ENCODE measurements around the gene EDEM1. TPM values are rescaled to one million over a fixed set of nuclear protein-coding genes. Genes with fewer than 3 reads are reported as not detected.

The EDEM1 gene
- total RNA-seq, 6 experiments from 2014 or later, result 40.6 to 92.7 (median 83.2) TPM

- Histone ChIP-seq H3K36me3 (no peaks in the 10 kb centered on the region), H3K27ac (no peak overlapping the region), H3K4me3 (no peak overlapping the region), H3K4me1 (no peaks in the 10 kb centered on the region), H3K27me3 (no peaks in the 10 kb centered on the region), H3K9me3 (no peaks in the 10 kb centered on the region)
- 67% methylated on average over 1 of the region's 6 CpGs for WGBS (ENCODE audit: insufficient coverage, low coverage, low lambda C conversion rate, missing lambda C conversion rate)
- DNase-seq (no peak), ATAC-seq (no peak)
- intact Hi-C loops (cut with DNase I), result no loop called here
- TF ChIP-seq, protein P1, sequence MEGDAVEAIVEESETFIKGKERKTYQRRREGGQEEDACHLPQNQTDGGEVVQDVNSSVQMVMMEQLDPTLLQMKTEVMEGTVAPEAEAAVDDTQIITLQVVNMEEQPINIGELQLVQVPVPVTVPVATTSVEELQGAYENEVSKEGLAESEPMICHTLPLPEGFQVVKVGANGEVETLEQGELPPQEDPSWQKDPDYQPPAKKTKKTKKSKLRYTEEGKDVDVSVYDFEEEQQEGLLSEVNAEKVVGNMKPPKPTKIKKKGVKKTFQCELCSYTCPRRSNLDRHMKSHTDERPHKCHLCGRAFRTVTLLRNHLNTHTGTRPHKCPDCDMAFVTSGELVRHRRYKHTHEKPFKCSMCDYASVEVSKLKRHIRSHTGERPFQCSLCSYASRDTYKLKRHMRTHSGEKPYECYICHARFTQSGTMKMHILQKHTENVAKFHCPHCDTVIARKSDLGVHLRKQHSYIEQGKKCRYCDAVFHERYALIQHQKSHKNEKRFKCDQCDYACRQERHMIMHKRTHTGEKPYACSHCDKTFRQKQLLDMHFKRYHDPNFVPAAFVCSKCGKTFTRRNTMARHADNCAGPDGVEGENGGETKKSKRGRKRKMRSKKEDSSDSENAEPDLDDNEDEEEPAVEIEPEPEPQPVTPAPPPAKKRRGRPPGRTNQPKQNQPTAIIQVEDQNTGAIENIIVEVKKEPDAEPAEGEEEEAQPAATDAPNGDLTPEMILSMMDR (IDR thresholded peaks at IDR 0.05), result peak in 1 of 4 donors; percentile 4
- no peak for TF ChIP-seq POLR2A (IDR thresholded peaks at IDR 0.05)
Observed at GRCh38 chr3:5232570-5232969, 45.1 kb downstream of the EDEM1 start.

DNA sequence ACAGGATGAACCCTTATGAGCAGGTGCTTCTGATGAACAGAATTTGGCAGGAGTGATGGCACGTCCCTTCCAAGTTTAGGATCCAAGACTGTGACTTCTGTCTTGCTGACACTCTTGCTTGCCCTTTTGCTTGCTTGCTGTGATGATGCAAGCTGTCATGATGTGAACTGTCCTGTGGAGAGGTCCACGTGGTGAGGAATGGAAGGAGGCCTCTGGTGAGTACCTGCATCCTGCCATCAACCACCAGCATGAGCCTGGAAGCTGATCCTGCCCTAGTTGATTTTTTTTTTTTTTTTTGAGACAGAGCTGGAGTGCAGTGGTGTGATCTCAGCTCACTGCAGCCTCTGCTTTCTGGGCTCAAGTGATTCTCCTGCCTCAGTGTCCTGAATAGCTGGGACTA is 45.5 kb downstream of the EDEM1 start:
- TF ChIP-seq, protein P1 (IDR thresholded peaks at IDR 0.05), result no peak
- no peak for TF ChIP-seq POLR2A (IDR thresholded peaks at IDR 0.05)
- Histone ChIP-seq H3K36me3 (no peaks in the 10 kb centered on the region), H3K9me3 (no peaks in the 10 kb centered on the region), H3K4me1 (no peaks in the 10 kb centered on the region), H3K4me3 (no peak overlapping the region), H3K27ac (no peak overlapping the region), H3K27me3 (no peaks in the 10 kb centered on the region)
- DNase-seq, result no peak
- WGBS (ENCODE audit: insufficient coverage, low coverage, low lambda C conversion rate, missing lambda C conversion rate), result 17% methylated on average over 1 of the region's 2 CpGs
- intact Hi-C loops (cut with DNase I), result no loop called here
- ATAC-seq, result no peak

DNA sequence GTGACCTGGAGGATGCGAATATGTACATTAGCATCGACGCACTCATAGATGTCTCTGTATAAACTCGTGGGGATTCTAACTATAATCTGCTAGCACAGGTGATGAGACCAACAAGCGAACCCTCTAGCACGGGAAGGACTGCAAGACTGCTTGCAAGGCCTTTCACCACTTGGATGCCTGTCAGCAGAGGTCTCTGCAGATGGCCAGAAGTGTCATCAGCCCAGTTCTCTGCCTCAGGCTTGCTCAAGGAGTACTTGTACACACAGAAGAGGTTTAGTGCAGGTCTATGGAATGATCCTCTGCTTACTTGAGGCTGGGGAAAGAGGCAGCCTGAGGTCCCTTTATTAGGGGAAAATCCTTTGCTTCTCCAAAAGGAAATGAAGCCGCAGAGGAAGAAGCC is 48.1 kb downstream of the EDEM1 start:
- ATAC-seq (no peak), DNase-seq (no peak)
- H3K9me3 ChIP-seq, result no peaks in the 10 kb centered on the region
- no peak for TF ChIP-seq POLR2A (IDR thresholded peaks at IDR 0.05)
- TF ChIP-seq, protein P1 (IDR thresholded peaks at IDR 0.05), result no peak
- no peaks in the 10 kb centered on the region for H3K4me1 ChIP-seq
- intact Hi-C loops (cut with DNase I), result no loop called here
- H3K27me3 ChIP-seq, result no peaks in the 10 kb centered on the region
- 82% methylated on average over 6 of the region's 7 CpGs for WGBS (ENCODE audit: insufficient coverage, low coverage, low lambda C conversion rate, missing lambda C conversion rate)
- no peaks in the 10 kb centered on the region for H3K36me3 ChIP-seq
- no peak overlapping the region for H3K27ac ChIP-seq
- no peak overlapping the region for H3K4me3 ChIP-seq

DNA sequence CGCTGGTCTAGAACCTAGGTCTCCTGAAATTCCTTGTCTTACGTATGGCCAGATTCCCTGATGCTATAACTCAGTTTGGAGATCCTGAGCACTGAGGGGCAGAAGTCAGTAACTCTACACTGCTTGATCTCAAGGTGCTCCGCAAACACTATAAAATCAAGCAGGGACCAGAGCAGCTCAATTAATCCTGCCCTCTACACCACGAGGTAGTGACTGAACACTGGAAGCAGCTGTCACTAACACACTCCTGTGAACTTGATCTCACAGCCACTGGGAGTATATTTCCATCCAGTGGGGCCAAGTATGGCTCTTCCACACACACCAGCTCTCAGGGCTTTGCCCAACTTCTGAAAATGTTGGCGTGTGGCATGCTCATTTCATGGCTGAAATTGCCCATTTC is 51.0 kb downstream of the EDEM1 start:
- Histone ChIP-seq H3K36me3 (no peaks in the 10 kb centered on the region), H3K4me1 (no peaks in the 10 kb centered on the region), H3K4me3 (no peak overlapping the region), H3K27me3 (no peaks in the 10 kb centered on the region), H3K9me3 (no peaks in the 10 kb centered on the region), H3K27ac (no peak overlapping the region)
- WGBS (ENCODE audit: insufficient coverage, low coverage, low lambda C conversion rate, missing lambda C conversion rate), result 89% methylated on average over 2 of the region's 5 CpGs
- ATAC-seq, result no peak
- no peak for DNase-seq
- TF ChIP-seq, protein P1 (IDR thresholded peaks at IDR 0.05), result no peak
- TF ChIP-seq POLR2A (IDR thresholded peaks at IDR 0.05), result no peak
- intact Hi-C loops (cut with DNase I), result no loop called here

DNA sequence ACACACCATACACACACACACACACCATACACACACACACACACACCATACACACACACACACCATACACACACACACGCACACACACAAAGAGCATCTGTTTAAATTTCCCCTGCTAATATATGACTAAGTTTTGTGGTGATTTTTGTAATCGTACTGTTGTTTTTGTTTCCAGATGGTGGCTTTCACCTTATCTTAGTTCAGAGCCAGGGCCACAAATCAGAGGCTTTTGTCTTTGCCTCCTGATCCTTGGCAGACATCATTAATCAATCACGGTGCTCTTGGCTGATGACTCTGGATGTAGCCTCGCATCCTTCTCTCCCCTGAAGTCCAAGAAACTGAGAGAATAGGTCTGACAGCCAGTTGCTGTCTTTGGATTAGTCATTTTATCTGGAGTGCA is 52.1 kb downstream of the EDEM1 start:
- TF ChIP-seq, protein P1 (IDR thresholded peaks at IDR 0.05), result no peak
- no peak for TF ChIP-seq POLR2A (IDR thresholded peaks at IDR 0.05)
- Histone ChIP-seq H3K4me3 (no peak overlapping the region), H3K36me3 (no peaks in the 10 kb centered on the region), H3K4me1 (no peaks in the 10 kb centered on the region), H3K27ac (no peak overlapping the region), H3K27me3 (no peaks in the 10 kb centered on the region), H3K9me3 (no peaks in the 10 kb centered on the region)
- ATAC-seq (no peak), DNase-seq (no peak)
- 38% methylated on average over 4 of the region's 4 CpGs for WGBS (ENCODE audit: insufficient coverage, low coverage, low lambda C conversion rate, missing lambda C conversion rate)
- intact Hi-C loops (cut with DNase I), result no loop called here

All from right lobe of liver (tissue), 6 donors.